ENCODE data around the gene SOX8. TPM values are rescaled to one million over a fixed set of nuclear protein-coding genes. Genes with fewer than 3 reads are reported as not detected.
"Not testable (repeated sequence)": the region's sequence is repeated elsewhere in the genome, so short reads cannot be mapped to it uniquely, and the experiment has no call there.

SOX8 gene
- total RNA-seq, 1 donor from 2014 or later: 0.89 TPM

DNA sequence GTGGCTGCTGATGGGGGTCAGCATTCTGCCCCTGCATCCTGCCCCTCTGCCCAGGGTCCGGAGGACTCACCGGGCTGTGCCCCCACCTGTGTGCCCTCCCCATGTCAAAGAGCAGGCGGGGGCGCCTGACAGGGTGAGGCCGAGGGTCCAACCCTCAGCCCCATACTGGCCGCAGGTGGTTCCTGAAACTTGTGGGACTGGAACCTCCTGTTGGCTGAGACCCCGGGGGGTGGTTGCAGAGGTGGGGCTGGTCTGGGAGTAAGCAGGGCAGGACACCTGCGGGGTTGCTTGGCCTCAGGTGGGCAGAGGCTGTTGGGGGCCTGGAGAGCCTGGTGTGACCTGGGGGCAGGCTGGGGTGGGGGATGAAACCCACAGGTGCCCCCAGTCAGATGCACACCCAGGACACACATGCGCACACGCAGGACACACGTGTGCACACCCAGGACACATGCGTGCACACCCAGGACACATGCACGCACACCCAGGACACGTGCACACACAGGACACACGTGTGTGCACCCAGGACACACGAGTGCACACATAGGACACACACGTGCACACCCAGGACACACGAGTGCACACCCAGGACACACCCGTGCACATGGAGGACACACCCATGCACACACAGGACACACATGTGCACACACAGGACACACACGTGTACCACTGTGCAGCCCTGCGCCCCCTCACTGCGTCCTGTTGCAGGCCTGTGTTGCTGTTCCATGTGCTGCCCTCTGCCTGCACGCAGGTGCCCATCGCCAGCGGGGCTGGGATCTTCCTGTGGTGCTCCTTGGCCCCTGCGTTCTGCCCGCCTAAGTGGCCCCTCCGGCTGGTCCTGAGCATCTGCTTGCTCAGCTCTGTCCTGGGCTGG lies 31.4 kb downstream of the SOX8 start:
- ATAC-seq (no peak), DNase-seq (ENCODE audit: missing footprints) (no peak)
- intact Hi-C loops (cut with DNase I): no loop called here

DNA sequence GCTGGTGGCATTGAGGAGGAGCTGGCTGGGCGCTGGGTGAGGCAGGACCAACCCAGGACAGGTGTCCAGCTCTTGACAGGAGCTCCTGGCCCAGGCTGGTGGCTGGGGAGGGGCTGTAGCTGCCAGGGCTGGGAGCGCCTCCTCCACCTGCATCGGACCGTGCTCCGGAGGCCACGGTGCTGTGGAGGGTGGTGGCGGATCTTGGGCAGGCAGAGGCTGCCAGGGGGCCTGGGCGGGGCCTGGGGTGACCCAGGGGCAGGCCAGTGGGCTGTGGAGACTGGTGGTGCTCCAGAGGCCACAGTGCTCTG lies 32.0 kb downstream of the SOX8 start:
- ATAC-seq (no peak), DNase-seq (ENCODE audit: missing footprints) (no peak)
- intact Hi-C loops (cut with DNase I): no loop called here

DNA sequence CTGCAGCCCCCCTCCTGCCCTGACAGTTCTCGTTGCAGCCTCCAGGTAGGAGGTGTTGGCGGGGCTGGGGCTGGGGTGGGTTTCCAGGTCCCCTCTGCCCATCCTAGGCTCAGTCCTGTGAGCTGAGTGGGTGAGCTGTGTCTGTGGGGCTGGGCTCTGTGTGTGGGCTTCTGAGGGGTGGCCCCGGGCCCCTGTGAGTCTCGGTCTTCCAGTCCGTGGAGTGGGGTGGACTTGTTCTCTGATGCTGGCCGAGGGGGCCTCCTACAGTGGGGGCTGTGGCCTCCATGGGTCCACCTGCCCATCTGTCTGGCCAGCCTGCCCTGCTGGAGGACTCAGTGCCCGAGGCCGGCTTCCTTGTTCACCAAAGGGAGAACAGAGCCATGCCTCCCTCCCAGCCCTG lies 32.7 kb downstream of the SOX8 start:
- intact Hi-C loops (cut with DNase I): no loop called here
- no peak for ATAC-seq
- no peak for DNase-seq (ENCODE audit: missing footprints)

DNA sequence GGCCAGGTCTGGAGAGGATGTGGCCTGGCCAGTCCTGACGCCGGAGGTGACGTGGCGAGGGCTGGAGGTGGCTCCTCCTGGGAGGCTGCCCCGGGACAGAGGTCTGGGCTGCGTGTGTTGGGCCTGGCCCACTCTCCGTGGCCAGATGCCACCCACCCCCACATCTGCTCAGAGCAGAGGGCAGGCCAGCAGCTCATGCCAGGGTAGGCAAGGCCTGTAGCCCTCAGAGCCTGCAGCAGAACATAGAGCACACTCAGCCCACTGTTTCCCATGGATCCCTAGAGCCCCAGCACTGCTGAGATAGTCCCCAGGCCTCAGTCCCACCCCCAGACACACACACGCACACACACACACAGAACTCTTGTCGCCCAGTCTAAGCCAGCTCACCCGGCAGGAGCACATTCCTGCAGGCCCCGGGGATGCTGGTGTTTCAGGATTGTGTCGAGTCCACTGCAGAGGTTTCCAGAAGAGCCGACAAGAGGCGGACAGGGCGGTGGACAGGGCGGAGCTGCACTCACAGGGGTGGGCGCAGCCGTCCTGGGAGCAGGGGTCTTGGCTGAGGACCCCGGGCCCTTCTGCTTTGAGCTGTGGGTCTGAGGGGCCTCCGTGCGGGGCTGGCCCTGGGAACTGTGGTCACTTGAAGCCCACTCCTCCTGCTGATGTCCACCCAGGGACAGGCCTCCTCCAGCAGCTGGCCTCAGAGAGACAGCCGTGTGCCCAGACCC lies 33.4 kb downstream of the SOX8 start:
- DNase-seq (ENCODE audit: missing footprints) (no peak), ATAC-seq (peak; percentile 59)
- intact Hi-C loops (cut with DNase I): no loop called here

DNA sequence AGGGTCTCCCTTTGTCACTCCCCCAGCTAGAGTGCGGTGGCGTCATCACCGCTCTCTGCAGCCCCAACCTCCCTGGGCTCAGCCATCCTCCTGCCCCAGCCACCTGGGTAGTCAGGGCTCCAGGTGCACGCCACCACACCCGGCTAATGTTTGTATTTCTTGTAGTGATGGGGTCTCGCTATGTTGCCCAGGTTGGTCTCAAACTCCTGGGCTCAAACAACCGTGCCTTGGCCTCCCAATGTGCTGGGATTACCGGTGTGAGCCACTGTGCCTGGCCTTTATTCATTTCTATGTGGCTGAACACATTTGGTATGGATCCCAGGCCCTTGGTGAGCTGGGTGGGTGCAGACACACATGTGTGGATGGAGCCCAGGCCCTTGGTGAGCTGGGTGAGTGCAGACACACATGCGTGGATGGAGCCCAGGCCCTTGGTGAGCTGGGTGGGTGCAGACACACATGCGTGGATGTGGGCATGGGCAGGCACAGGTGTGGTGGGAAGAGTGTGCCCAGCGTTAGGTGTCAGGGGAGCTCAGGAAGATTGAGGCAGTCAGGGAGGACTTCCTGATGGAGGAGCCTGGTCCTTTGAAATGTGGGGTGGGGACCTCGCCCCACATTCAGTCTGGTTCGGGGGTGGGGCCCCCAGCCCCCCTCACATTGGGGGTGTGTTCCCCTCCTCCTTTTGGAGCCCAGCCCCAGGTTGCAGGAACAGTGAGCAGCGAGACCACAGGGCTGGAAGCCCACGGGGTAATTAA lies 37.1 kb downstream of the SOX8 start:
- DNase-seq (ENCODE audit: missing footprints): peak; percentile 2
- intact Hi-C loops (cut with DNase I): no loop called here
- ATAC-seq: no peak

DNA sequence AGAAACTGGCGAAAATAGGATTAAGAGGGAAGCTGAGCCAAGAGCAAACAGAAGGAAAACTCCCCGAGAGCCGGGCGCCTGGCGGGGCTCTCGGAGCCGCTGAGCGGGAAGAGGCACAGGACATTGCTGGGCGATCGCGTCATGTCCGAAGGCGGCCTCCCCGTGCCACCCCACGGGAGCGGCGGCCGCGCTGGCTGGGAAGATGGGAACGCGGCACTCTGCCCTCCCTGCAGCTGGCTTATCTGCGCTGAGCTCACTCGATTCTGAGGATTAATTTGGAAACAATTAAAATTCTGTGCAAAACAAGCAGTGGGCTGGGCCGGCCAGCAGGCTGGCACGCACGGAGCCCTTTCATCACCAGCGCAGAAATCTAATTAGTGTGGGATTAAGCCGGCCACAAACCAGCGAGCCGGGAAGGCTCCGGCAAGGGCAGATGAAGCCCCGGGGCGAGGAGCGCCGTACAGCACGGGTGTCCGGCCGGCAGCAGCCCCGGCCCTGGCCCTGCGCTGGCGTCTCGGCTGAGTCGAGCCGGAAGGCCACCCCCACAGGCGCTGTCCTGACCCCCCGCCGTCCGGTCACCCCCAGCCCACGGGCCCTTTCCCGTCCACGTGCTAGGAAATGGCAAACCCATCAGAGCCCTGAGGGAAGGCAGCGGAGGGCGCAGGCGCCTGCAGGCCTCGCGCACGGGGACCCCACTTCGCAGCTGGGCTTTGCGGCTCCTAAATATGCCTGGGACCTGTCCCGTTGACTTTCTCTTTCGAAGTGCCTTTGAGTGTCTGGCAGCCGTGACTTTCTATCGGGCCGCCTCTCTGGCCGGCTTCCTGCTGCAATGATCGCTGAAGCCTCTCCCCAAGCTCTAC lies 37.9 kb downstream of the SOX8 start:
- DNase-seq (ENCODE audit: missing footprints): no peak
- intact Hi-C loops (cut with DNase I): no loop called here

DNA sequence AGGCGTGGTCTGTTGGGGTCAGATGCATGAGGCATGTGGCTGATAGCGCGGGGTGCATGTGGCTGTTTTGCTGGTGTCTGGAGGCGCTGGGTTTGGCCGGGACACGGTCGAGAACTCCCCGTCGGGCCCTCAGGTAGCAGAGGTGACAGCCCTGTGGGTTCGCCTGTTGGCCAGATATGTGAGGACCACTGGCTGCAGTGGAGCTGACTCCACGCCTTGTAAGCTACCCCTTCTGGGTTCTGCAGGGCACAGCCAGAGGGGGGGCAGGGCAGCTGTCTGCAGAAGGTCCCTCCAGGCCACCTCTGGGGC lies 38.5 kb downstream of the SOX8 start:
- DNase-seq (ENCODE audit: missing footprints): no peak
- ATAC-seq: no peak
- intact Hi-C loops (cut with DNase I): no loop called here

More for the DNA sequence above, 37.9 kb downstream of the SOX8 start:
- ATAC-seq: peak; percentile 73

DNA sequence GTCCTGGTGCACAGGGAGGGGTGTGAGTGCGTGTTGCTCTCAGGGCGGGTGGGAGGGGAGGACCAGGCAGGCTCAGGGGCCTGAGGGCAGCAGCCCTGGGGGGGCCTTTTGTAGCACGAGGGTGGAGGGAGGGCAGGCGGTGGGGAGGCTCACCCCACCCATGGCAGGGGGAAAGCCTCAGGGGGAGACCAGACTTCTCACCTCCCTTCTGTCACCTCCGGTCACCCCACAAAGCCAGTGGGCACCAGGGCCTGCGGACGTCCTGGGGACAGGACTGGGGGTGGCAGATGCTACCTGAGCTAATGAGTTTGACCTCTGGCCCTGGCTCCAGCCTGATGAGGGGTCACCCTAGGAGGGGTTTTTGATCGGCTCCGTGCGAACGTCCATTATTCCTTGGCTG lies 39.0 kb downstream of the SOX8 start:
- ATAC-seq: no peak
- intact Hi-C loops (cut with DNase I): no loop called here
- DNase-seq (ENCODE audit: missing footprints): no peak

DNA sequence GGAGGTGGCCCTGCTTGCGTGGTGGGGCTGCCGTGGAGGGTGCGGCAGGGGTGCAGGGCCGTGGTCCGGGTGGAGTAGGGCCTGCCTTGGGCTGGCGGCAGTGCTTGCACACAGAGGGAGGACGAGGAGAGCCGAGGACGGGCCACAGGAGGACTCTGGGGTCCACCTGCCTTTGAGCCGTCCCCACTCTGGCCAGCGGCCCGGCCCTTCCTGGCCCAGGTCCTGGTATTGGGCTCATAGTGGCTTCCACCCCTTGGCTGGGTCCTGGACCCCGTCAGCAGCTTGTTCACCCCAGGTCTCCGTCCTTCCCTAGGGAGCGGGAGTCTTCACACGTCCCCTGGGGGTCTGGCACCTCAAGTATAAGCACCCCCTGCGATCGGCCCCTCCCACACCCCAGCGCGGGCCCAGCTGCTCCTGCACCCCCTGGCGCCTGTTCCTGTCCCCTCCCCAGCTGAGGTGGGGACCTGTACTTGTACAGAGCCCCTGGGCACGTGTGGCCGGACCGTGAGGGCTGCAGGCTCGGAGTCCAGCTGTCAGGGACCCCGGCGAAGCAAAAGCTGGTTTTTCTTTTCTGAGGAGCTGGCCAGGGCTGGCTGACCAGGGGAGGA lies 40.1 kb downstream of the SOX8 start:
- no peak for DNase-seq (ENCODE audit: missing footprints)
- intact Hi-C loops (cut with DNase I): no loop called here
- no peak for ATAC-seq

DNA sequence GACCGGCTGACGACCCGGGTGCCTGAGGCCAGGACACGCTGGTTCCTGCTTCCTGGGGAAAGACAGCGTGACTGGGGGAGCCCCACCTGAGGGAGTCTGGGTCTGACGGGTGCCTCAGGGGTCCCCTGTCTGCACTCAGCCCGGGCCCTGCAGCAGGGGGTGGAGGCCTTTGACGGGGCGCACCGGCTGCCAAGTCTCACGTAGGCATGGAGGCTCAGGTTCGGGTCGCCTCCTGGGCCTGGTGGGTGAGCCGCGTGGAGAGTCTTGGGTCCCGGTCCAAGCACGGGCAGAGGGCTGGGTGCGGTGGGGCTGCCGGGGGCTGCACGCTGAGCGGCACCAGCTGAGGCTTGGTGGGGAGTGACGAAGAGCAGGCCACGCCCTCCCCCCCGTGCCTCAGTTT lies 40.9 kb downstream of the SOX8 start:
- intact Hi-C loops (cut with DNase I): no loop called here
- DNase-seq (ENCODE audit: missing footprints) (no peak), ATAC-seq (no peak)

DNA sequence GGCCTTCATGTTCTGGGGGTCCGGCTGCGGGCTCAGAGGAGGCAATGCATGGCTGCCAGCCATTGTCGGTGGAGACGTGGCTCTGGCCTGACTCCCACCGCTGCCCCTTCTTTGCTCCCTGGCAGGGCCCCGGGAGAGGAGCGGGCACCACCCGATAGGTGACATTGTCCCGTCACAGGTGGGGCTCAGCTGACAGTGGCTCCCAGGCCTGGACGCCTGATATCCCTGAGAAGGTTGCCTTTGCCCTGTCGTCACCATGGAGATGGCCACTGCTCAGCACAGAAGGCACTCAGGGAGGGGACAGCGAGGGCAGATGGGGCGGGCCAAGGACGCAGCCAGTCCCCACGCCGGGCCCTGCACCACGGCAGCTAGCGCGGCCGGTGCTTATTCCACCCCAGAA lies 42.6 kb downstream of the SOX8 start:
- ATAC-seq (no peak), DNase-seq (ENCODE audit: missing footprints) (no peak)
- intact Hi-C loops (cut with DNase I): no loop called here

DNA sequence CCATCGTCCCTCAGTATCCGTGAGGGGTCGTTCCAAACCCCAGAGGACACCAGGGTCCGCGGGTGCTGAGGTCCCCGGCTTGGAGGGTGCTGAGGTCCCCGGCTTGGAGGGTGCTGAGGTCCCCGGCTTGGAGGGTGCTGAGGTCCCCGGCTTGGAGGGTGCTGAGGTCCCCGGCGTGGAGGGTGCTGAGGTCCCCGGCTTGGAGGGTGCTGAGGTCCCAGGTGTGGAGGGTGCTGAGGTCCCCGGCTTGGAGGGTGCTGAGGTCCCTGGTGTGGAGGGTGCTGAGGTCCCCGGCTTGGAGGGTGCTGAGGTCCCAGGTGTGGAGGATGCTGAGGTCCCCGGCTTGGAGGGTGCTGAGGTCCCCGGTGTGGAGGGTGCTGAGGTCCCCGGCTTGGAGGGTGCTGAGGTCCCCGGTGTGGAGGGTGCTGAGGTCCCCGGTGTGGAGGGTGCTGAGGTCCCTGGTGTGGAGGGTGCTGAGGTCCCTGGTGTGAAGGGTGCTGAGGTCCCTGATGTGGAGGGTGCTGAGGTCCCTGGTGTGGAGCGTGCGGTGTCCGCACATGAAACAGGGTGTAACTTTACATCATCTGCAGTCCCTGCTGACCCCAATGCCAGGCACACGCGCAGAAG lies 43.7 kb downstream of the SOX8 start:
- ATAC-seq; intact Hi-C loops (cut with DNase I); DNase-seq (ENCODE audit: missing footprints): not testable (repeated sequence)

DNA sequence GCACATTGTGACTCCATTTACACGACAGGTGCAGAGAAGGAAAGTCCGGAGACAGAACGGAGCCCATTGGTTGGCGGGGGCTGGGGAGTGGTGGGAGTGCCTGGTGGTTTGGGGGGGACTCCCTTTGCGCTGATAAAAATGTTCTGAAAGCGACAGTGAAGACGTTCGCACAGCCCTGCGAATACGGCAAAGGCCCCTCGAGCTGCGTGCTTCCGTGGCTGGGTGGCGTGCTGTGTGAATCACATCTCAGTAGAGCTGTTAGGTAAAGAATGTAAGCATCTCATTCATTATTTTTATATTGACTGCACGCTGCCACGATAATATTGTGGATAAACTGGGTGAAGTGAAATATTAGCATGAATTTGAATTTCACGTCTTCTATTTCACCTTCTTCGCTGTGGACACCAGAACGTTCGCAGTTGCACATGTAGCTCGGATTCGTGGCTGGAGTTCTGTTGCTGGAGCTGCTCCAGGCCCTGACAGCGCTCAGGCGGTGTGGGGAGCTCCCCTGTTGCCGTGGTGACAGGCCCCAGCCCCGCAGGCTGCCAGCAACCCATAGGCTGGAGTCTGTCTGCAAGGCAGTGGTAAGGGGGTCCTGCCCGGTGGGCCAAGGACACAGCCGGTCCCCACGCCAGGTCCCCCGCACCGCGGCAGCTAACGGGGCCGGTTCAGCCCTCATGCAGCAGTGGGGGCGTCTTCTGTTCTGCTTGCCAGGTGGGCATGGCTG lies 44.6 kb downstream of the SOX8 start:
- DNase-seq (ENCODE audit: missing footprints) (no peak), ATAC-seq (no peak)
- intact Hi-C loops (cut with DNase I): no loop called here

DNA sequence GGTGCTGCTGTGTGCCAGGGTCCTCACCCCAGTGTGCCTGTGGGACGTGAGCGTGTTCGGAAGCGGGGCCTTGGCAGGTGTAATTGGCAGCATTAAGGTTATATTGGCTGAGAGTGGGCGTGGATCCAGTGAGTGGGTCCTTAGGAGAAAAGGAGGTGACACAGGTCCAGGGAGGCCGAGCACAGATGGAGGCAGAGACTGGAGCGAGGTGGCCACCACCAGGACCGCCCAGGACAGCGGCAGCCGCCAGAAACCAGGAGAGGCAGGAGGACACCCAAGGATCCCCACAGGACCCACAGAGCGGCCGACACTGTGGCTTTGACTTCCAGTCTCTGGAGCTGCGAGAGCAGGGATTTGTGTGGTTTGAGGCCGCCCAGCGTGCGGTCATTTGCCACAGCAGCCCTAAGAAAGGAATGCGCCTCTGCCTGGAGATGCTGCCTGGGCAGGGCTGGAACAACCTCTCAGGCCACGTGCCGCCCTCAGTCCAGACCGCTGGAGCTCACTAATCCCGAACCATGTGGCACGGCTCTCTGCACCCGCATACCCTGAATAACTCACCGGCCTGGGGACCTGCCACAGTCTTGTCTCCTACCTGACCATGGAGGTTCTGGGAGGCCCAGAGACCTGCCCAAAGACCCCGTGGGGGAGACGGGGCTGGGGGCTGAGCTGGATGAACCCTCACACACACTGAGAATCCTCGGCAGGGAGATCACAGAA lies 45.4 kb downstream of the SOX8 start:
- ATAC-seq (no peak), DNase-seq (ENCODE audit: missing footprints) (no peak)
- intact Hi-C loops (cut with DNase I): no loop called here

DNA sequence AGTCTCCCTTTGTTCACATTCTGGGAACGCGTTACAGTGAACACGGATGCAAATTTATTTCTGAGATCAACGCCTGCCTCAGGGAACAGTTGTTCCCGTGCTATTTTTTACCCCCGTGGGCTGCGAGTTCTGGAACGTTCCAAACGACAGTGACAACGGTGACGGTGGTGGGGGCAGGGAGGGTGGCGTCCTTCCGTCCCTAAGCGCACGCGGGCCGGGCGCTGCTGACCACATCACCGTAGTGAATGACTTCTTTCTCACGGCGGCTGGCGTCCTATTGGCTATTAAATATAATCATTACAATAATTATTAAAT lies 45.9 kb downstream of the SOX8 start:
- intact Hi-C loops (cut with DNase I): no loop called here
- ATAC-seq (no peak), DNase-seq (ENCODE audit: missing footprints) (no peak)

DNA sequence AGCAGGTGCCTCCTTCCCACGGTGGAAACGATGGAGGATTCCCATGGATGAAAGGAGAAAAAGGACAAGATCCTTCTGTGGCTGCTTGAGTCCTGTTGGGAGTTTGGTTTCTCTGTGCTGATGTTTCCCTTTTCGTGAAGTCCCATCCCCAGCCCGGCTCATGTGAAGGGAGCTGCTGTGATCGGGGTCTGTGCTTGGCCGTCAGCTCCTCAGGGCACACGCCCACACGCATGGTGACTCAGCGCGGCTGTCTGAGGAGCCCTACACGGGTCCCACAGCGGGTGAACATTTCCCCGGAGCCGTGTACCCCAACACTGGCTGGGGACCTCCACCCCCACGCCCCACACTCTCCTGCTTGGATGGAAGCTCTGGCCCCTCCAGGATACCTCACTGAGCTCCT lies 46.5 kb downstream of the SOX8 start:
- DNase-seq (ENCODE audit: missing footprints) (no peak), ATAC-seq (no peak)
- intact Hi-C loops (cut with DNase I): no loop called here

DNA sequence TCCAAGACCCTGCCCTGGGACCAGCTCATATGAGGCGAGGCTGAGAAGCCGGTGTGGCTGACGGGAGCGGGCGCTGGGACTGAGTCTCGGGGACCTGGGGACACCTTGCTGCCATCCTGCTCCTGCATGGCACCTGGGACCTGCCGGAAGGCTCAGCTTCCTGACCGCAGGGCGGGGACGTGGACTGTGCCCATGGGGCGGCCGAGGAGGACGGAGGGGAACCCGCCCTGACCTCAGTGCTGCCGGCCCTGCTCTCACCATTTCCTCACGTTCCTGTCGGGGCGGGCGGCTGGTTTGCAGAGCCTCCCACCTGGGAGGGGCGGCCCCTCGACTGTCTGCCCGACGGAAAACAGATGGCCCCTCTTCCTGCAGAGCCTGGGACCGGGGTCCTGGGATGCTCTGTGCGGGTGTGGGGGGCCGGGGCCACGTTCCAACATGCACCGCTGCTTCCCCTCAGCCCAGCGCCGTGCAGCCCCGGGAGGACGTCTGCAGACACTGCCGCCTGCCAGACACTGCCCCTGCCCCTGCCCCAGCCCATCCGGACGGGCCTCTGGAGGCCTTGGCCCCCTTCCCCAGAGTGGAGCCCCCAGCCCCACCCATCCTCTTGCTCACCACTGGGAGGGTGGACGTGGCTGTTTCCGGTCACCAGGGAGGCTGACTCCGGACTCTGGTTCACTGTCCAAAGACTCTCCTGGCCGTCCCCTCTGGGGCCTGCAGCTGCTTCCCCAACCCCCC lies 47.1 kb downstream of the SOX8 start:
- intact Hi-C loops (cut with DNase I): no loop called here
- ATAC-seq (no peak), DNase-seq (ENCODE audit: missing footprints) (no peak)

Measured in Right ventricle myocardium inferior (tissue), 1 donor.